ENCODE results near the gene SLC6A18.

- TF ChIP-seq POLR2A (IDR thresholded peaks at IDR 0.05; ENCODE audit: low read length) (no peak), GATA1 (IDR thresholded peaks at IDR 0.05; ENCODE audit: low read depth, low read length) (no peak)
Observed at GRCh38 chr5:1192971-1193590, 32.1 kb upstream of the SLC6A18 start.
